Stimulated activated CD4-positive, alpha-beta T cell treated with anti-CD3 and anti-CD28 coated beads, Interleukin-2, amount 100 ng/mL, for 48 hours (primary cell): ENCODE data around the gene SEMA7A.
"Not testable (repeated sequence)": the region's sequence is repeated elsewhere in the genome, so short reads cannot be mapped to it uniquely, and the experiment has no call there.

Source experiments
- DNase-seq, 2 donors: peaks; one replicate each; pipeline ENCODE4 v3.0.0-alpha.2; 2020

Gene SEMA7A

GRCh38 chr15:74433592-74434262 is at the start of gene SEMA7A:
TSS of gene SEMA7A (minus strand) at chr15:74433958. CDS start at chr15:74433918, 40 bp downstream.
- peak; percentile 70 to 78 for DNase-seq

- DNase-seq: no peak
These were observed 48.9 kb upstream of the SEMA7A start for GRCh38 chr15:74482661-74483060.

- not testable (repeated sequence) for DNase-seq
These were observed 46.6 kb upstream of the SEMA7A start for GRCh38 chr15:74480364-74480763.

- not testable (repeated sequence) for DNase-seq
These were observed 37.9 kb upstream of the SEMA7A start for GRCh38 chr15:74471621-74472020.

GRCh38 chr15:74470631-74471395 is 37.1 kb upstream of the SEMA7A start:
- no peak for DNase-seq

GRCh38 chr15:74468341-74469032 is 34.7 kb upstream of the SEMA7A start:
- no peak for DNase-seq

GRCh38 chr15:74466570-74466969 is 32.8 kb upstream of the SEMA7A start:
- DNase-seq: no peak

GRCh38 chr15:74464897-74465296 is 31.1 kb upstream of the SEMA7A start:
- DNase-seq: no peak

- DNase-seq: no peak
These were observed 30.5 kb upstream of the SEMA7A start for GRCh38 chr15:74464216-74464615.

GRCh38 chr15:74463634-74464033 is 29.9 kb upstream of the SEMA7A start:
- no peak for DNase-seq

- DNase-seq: no peak
These were observed 28.2 kb upstream of the SEMA7A start for GRCh38 chr15:74461847-74462511.

- DNase-seq: peak; percentile 95 to 97
These were observed 27.4 kb upstream of the SEMA7A start, which contains the start of gene UBL7 for GRCh38 chr15:74460871-74461846. TSS of gene UBL7 (minus strand) at chr15:74461160. CDS start at chr15:74458867, 2,293 bp downstream.

GRCh38 chr15:74460298-74460697 is 26.5 kb upstream of the SEMA7A start:
- DNase-seq: no peak

GRCh38 chr15:74459798-74460197 is 26.0 kb upstream of the SEMA7A start:
- DNase-seq: not testable (repeated sequence)

- no peak for DNase-seq
These were observed 24.7 kb upstream of the SEMA7A start for GRCh38 chr15:74458473-74458872.

- DNase-seq: not testable (repeated sequence)
These were observed 23.3 kb upstream of the SEMA7A start for GRCh38 chr15:74457036-74457435.

GRCh38 chr15:74454764-74455500 is 21.2 kb upstream of the SEMA7A start:
- DNase-seq: no peak

GRCh38 chr15:74453925-74454763 is 20.4 kb upstream of the SEMA7A start:
- no peak for DNase-seq

- no peak for DNase-seq
These were observed 18.4 kb upstream of the SEMA7A start for GRCh38 chr15:74451861-74452835.
